ENCODE measurements around the gene ZNF516.

ZNF516 gene

DNA sequence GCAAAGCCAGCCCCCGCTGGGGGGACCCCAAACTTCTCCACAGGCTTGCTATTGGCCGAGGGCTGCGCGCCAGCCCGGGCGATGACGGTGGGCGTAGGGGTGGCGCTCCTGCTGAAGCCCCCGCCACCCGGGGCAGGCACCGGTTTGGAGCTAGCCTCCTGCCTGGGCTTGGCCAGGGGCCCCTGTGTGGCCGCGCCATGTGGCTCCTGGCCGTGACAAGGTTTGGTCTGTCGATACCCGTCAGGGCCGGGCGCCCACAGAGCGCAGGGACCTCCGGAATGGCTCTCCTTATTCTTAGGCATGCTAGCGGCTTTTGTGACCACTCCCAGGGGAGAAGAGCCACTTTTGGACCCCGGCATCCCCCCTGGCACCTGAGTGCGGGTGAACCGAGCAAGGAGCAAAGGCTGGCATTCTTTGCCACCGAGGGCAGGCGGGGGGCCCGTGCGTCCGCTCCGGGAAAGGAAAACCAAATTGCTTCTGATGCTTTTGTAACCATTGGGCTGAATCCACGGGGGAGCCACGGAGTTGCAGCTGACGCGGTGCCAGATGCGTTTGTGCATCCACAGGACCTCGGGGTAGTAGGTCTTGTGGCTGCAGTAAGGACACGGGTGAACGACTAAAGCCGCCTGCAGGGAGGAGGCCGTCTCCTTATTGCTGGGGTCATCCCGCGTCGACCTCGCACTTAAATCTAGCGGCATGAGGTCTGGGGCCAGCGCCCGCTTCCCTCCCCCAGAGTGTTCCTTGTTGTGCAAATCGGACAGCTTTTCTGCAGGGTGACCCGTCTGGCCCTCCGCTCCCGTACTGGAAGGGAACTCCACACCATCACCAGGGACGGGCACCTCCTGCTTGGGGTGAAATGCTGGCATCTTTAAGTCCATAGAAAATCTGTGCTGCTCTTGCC, 115.6 kb downstream of the ZNF516 start:
- Histone ChIP-seq H3K27ac (no peak overlapping the region), H3K4me3 (no peak overlapping the region)

DNA sequence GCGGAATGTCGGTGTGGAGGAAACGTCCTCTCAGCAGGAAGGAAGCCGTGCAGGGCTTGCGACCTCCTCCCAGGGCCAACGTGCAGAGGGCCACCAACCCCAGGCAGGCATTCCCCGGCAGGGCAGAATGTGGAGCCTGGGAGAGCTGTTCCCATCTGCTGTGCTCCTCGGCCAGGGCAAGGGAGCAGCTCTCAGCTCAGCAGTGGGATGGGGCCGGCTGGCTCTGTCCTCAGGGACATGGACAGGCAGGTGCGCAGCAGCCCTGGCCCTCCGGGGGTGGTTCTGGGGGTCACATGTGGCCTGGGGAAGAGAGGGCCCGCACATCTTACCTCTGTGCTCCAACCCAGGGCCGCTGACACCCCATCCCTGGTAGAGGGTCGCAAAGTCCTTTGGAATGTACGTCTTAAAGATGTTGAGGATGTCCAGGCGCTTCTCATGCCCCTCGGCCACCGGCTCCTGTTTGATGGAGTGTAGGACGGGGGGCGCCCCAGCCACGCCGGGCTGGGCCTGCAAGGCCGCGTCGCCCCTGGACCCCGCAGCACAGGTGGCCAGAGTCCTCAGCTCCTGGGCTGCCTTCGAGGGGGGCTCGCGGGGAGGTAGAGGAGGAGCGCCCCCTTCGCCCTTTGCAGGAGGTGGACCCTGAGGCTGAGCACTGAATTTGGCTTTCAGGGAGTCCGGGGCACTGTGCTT, 116.4 kb downstream of the ZNF516 start:
- Histone ChIP-seq H3K4me3 (no peak overlapping the region), H3K27ac (no peak overlapping the region)

DNA sequence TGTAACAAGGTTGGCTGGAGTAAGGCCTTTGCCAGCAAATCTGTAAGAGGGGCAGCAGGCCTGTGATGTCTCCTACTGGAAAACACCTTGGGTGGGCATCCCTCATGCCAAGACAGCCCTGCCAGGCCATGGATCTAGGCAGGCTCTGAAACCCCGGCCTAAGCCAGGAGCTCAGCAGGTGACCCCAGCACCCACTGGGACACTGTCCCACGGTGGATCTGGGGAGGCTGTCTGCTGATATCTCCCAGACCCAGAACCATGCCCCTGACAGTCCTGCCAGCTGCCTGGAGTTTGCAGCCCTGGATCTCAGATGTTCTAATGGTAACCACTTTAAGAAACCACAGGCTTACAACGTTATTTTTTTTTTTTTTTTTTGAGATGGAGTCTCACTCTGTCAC, 117.7 kb downstream of the ZNF516 start:
- H3K4me3 ChIP-seq: no peak overlapping the region
- no peak overlapping the region for H3K27ac ChIP-seq

DNA sequence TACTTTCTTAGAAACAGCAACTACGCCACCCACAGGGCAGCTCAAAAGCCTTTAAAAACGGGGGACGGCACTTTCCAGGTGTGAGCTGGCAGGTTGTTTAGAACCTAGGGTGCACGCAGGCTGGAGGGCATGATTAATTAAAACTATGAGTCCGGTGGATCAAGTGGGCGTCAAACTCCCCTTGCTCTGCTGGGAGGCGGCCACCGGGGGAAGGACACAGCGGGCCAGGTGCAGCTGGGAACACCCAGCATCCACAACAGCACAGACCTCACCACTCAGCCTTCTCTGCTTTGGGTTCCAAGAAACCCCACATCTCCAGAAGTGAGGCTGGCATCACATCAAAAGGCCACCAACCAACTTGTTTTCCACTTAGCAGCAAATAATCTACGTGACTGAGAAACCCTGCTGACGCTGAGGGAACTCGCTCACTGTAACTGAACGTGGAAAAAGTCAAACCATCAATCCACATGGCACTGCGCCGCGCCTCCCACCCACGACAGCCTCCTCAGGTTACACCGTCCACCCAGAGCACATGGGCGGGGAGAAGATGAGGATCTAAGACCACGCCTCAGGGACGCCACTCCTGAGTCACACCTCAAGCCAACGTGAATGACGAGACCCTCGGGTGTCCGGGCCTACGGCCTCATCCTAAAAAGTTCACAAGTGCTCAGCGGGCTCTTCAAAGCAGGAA, 118.2 kb downstream of the ZNF516 start:
- H3K27ac ChIP-seq: no peak overlapping the region
- H3K4me3 ChIP-seq: no peak overlapping the region

DNA sequence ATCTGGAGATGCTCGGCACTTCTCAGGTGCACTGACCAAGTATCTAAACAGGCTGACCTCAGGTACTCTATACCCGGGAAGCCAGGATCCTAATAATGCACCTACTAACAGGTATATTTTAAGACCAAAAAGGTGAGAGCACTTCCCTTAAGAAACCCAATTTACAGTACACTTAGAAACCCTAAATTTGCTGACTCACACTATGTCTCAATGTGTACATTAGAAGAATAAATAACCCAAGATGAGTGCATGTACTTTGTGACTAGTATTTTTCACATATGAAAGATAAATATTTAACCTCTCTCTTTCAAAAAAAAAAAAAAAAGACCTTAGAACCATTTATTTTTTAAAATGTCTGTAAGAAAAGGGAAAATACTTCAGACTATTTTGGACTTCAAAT, 118.8 kb downstream of the ZNF516 start:
- no peak overlapping the region for H3K27ac ChIP-seq
- no peak overlapping the region for H3K4me3 ChIP-seq

DNA sequence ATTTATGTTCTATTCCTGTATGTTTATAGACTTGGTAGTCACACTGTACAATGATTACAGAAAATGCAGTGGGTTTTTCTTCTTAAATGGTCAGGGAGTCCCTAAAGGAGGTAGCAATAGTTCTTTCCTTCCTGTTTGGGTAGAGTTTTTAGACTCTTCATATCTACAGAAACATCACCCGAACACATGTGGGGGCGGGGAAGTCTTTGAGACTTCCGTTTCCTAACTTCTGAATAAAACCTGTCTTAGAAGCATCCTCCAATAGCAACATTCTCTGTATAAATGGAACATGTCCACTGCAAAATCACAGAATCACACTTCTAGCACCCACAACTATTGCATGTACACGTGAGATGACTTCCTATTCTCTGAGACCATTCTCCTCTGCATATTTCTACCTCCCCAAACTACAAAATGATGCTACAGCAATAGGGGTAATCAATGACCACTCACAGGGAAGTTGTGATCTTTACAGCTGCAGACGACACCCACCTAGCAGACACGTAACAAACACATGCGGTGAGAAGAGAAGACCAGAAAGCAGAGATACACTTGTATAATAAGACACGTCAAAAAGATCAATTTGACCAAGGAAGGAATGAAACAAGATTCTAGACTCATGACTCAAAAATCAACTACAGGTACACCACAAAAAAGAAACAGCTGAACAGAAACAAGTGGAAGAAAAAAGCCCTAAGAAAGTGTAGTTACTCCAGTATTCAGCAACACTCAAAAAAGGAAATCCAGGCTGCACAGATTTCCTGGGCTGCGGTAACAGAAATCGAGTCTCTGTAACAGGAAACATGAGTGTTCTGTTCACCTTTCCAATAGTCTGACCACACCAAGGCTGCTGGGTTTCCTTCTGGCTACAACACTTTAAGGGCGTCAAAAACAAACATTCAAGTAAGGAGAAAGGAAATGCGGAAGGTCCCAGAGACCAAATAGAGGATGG, 120.4 kb downstream of the ZNF516 start:
- H3K4me3 ChIP-seq: no peak overlapping the region
- peak overlapping the region in 1 of 21 experiments; percentile 35 for H3K27ac ChIP-seq

DNA sequence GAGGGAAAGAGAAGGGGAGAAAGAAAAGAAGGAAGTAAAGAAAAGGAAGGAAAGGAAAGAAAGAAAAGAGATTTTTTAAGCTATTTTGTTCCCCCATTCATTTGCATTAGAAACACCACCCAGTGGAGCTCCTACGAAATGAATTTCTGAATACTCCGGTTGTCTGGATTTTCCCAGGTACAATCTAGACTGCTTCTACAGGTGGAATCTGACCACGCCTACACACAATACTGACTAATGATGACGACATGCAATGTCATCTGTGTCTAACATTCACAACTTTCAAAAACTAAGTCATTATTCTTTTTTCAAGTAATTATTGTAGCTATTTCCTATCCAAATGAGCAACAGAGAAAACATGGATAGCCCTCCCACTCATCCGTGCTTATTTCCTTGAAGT, 121.7 kb downstream of the ZNF516 start:
- H3K27ac ChIP-seq: no peak overlapping the region
- H3K4me3 ChIP-seq: no peak overlapping the region

DNA sequence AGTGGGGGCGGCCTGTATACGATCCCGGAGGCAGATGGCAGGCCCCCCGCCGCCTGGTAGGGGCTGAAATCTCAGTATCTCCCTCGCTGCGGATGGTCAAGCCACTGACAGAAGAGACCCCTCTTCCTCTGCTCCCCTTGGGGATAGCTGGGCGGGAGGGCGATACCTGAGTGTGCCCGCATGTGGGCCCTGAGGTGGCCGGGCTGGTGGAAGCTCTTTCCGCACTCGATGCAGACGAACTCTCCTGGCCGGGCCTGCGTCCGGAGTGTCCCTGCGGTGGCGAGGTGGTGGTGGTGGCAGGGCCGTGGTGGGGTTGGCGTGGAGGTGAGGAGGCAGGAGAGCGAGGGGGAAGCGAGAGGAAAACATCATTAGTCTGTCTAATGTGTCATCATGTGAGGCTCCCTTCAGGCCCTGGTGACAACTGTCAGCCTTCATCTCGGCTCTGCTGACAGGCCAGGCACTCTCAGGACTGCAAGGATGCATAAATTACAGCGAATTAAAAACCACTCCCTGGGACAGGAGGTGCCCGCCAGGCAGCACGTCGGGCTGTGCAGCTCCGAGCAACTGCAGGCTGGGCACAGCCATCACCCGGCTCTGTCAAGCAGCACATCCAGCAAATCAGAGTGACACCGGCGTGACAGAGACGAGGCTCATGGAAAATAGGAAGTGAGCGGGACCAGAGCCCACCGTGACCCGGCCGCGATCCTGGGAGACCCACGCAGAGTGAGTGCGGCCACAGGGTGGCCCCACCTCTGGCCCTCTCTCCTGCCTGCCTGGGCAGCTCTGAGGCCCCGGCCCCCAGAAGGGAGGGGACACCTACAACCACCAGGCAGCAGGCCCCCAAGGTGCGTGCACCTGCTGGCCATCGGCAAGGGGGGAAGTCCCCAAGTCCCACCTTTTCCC, 123.5 kb downstream of the ZNF516 start:
- Histone ChIP-seq H3K4me3 (no peak overlapping the region), H3K27ac (no peak overlapping the region)

DNA sequence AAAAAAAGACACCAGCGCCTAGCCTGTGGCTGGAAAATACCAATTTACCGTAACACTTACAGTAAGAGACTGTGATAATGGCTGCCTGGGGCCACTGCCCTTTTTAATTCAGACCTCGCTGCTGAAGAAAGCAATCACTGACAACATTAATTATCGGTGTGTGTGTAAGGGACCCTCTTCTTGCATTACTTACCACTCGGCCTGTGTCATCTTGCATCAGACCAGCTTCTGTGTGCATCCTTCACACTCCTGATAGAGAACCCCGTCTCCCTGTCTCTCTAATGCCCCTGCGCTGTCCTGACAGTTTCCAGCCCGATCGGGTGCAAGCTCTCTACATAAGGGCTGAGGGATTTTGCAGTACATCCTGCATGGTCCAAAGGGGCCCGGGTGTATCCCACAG, 124.4 kb downstream of the ZNF516 start:
- no peak overlapping the region for H3K4me3 ChIP-seq
- H3K27ac ChIP-seq: no peak overlapping the region

DNA sequence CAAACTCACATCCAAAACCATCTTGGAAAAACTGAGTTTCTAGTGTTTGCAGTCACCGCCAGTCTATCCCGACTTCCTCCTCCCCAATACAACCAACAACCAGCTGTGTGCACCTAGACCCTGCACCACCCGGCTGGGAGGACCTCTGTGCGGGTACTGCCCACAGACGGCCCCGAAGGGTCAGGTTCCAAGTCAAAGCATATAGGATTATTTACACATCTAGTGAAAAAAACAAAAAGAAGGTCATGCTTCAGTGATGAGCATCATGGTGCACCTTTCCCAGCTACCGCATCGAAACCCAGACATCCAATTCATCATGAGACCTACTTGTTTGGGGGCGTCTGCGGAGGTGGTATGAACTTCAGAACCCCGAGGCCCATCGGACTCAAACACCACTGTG, 124.8 kb downstream of the ZNF516 start:
- H3K4me3 ChIP-seq: no peak overlapping the region
- H3K27ac ChIP-seq: no peak overlapping the region

DNA sequence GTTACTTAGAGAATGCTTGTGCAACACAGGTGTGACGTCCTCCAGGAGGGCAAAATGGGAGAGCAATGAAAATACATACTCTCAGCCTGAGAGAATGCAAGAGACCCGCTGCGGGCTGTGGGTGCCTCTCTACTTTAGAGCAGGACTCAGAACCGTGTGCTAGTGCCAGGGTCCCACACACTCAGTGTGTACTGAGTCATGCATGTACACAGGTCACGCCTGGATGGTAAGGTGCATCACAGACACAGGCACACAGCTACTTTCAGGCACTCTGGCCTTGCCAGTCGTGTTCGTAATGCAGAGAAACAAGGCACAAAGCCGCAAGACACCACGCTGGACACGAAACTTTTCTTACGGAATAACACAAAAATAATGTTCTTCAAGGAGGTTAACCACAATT, 125.3 kb downstream of the ZNF516 start:
- H3K4me3 ChIP-seq: no peak overlapping the region

DNA sequence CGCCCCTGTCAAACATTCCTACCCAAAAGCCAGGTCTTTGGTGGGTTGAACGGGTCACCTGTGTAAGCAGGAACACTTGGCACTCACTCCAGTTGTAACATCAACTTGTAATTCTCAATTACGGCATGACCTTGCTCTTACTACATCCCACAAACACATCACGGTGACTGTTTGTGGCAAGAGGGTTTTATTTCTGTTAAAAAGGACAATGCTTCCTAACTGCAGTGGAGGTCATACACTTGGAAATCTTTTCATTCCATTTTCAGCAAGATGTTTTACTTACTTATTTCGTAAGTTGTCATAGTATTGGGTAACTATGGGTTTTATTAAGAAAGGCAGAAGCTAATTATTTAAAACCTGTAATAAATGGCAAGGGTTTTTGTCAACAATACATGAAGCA, 126.1 kb downstream of the ZNF516 start:
- H3K4me3 ChIP-seq: no peak overlapping the region
- no peak overlapping the region for H3K27ac ChIP-seq

More for the DNA sequence above, 125.3 kb downstream of the ZNF516 start:
- no peak overlapping the region for H3K27ac ChIP-seq

DNA sequence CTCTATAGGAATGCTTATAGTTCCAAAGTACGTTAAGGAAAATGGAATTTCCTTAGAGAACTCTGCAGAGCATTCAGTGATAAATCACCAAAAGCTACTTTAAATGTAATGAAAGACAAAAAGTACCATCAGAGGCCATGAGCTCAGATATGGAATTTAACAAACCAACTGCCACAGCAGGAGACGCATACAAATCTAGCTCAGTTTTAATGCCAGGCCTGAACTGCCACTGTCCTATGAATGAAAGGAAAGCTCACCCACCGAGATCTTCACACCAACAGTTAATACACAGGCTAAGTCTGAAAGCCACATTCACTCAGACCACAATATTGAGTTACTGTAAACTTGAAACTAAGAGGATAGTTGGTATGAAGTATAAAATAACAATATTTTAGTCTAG, 126.8 kb downstream of the ZNF516 start:
- no peak overlapping the region for H3K27ac ChIP-seq
- H3K4me3 ChIP-seq: no peak overlapping the region

DNA sequence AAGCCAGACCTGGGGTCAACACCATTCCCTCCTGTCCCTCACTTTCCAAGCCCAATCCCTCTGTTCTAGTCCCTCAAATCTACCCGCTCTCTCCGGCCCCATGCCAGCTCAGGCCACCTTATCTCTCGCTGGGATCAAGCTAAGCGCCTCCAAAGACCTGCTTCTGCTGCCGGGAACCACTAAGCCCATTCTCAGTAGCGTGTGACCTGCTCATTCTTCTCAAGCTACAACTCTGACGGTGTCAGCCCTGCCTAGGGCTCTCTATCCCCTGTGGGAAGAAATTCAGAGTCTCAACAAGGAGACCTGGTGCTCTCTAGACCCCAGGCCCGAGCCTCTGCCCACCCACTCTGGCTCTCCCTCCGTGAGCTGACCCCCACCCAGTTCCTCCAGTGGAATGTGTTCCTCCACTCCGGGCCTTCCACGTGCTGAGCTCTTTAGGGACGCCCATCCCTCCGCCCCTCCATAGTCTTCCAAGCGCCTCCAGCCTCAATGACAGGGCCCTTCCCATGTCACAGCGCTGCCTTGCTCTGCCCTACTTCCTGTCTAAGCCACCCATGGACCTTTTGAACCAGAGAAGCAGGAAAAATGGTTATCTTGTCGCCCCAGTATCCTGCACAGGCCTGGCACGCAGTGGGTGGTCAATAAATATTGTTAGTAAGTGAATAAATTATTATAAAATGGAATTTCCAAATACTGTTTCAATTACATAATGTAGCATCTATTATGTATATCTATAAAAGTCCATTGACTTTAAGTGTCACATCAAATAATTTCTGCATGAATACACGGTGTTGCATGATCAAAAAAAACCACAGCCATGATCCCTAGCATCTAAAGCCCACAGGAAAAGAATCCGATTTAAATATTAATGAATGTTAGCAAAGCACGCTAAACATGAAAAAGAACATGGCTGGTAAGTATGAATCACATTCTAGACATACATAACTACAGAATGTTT, 127.6 kb downstream of the ZNF516 start:
- no peak overlapping the region for H3K4me3 ChIP-seq
- H3K27ac ChIP-seq: no peak overlapping the region

DNA sequence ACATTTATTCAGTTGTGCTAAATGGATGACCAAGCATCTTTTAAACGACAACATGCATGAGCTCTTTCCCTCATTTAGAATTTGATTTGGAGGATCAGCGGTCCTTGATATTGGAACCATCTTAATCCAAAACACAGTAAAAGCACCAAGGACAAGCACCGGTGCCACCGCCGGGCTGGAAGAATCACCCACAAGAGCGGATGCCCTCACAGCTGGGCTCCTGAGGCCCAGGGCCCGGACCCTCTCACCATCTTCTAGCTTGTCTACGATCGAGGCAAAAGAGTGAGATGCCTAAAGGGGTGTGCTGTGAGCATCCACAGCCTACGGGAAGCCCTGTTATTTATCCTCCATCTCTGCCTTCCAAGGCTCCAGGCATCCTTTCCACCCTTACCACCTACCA, 129.5 kb downstream of the ZNF516 start:
- Histone ChIP-seq H3K27ac (no peak overlapping the region), H3K4me3 (no peak overlapping the region)

DNA sequence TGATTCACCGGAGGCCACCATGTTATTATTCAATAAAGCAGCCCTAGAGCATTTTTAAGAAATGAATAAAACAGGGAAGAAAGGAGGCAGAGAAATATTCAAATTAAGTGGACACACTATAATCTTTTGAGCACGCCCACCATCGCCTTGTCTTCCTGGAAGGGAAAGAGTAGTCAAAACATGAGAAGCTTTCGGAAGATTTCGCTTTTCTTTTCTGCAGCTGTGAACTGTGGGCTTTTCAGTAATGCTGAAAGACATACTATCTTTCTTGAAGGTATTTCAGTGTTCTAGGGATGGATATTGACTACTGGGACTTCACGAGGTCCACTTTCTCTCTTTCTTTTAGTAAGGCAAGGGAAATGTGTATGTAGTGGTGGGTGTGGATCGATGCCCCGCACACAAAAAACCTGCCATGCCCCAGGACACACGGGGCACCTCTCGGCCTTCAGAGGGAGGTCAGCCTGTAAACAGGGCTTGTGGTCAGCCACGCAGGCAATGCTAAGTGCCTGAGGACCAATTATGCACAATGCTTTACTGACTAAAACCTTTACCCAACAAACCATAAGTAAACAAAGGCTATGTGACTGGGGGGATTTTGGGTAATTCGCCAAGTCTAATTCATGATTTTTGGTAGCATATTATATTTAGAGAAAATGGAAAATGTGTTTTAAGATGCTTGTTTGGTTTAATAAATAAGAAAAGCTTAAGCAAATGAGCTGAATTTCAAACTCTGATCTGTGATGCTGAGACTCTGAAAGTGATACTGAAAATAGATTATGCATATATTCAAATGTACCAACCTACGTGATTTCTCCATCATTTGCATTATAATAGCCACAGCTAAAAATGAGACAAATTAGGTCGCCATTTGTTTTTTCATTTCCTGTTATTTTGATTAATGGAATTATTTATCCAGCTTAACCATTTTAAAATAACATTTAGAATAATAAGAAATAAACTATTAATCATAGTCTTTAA, 130.5 kb downstream of the ZNF516 start:
- H3K4me3 ChIP-seq: no peak overlapping the region
- H3K27ac ChIP-seq: no peak overlapping the region

Measured in skin epidermis (tissue), 12 donors.